Upper lobe of left lung (tissue), 4 donors: ENCODE measurements around the gene GNAT3.

Source experiments
- CTCF ChIP-seq, 6 experiments: fragments of 450-650 bp in 4 of 6; fragments of 200-600 bp in 2 of 6; sonication (generic) in 2 of 6; IDR thresholded peaks; one replicate each; pipeline ENCODE4 v1.5.1; 2016 to 2019; ENCODE audit warnings: antibody characterized with exemption in 6 of 6
- EP300 ChIP-seq, 4 donors: sonication (generic); formaldehyde crosslinking; IDR thresholded peaks; one replicate each; pipeline ENCODE4 v1.5.1; 2017; ENCODE audit warnings: antibody characterized with exemption in 4 of 4, control low read depth in 2 of 4
- POLR2A ChIP-seq, 4 donors: fragments of 450-650 bp; IDR thresholded peaks; one replicate each; pipeline ENCODE4 v1.5.1; 2016 to 2017; ENCODE audit warnings: antibody characterized with exemption in 4 of 4, mild to moderate bottlenecking in 2 of 4
- POLR2AphosphoS5 ChIP-seq, 2 donors: sonication (generic); formaldehyde crosslinking; IDR thresholded peaks; one replicate each; pipeline ENCODE4 v1.5.1; 2017; ENCODE audit warnings: antibody characterized with exemption in 2 of 2

GRCh38 chr7:80472491-80473200, 39.2 kb downstream of the GNAT3 start:
- TF ChIP-seq POLR2A (IDR thresholded peaks at IDR 0.05) = no peak
- TF ChIP-seq CTCF (IDR thresholded peaks at IDR 0.05) = no peak
- TF ChIP-seq POLR2AphosphoS5 (IDR thresholded peaks at IDR 0.05) = no peak
- no peak for TF ChIP-seq EP300 (IDR thresholded peaks at IDR 0.05)
